Activated CD4-positive, alpha-beta T cell treated with anti-CD3 and anti-CD28 coated beads, Interleukin-2, amount 10 ng/mL, durations not matched to agents 24 days and 14 days (primary cell): ENCODE results near the gene HTRA2. TPM values are rescaled to one million over a fixed set of nuclear protein-coding genes. Genes with fewer than 3 reads are reported as not detected.
"Not testable (repeated sequence)": the region's sequence is repeated elsewhere in the genome, so short reads cannot be mapped to it uniquely, and the experiment has no call there.

Experiments
- DNase-seq: peaks from one replicate; pipeline ENCODE4 v3.0.0; 2022
- H3K27ac Mint-ChIP-seq: one replicate; pipeline ENCODE4 v1.8.0; 2022; ENCODE audit warnings: mild to moderate bottlenecking, mixed read lengths
- H3K27me3 Mint-ChIP-seq: one replicate; pipeline ENCODE4 v1.8.0; 2022; ENCODE audit warnings: mixed read lengths
- H3K36me3 Mint-ChIP-seq: one replicate; pipeline ENCODE4 v1.8.0; 2022; ENCODE audit warnings: low read depth, mild to moderate bottlenecking, mixed read lengths
- H3K4me1 Mint-ChIP-seq: one replicate; pipeline ENCODE4 v1.8.0; 2021; ENCODE audit warnings: mixed read lengths
- H3K4me3 Mint-ChIP-seq: one replicate; pipeline ENCODE4 v1.8.0; 2022; ENCODE audit warnings: mild to moderate bottlenecking, moderate library complexity, mixed read lengths
- H3K9me3 Mint-ChIP-seq: one replicate; pipeline ENCODE4 v1.8.0; 2021; ENCODE audit warnings: mixed read lengths
- intact Hi-C: fragments of 100-400 bp; cut with micrococcal nuclease; formaldehyde crosslinking; loops from one replicate; pipeline ENCODE4 v1.15.1; 2023
- total RNA-seq: library from RNA; stranded (reverse); gene quantifications from 2 replicates; pipeline ENCODE4 v1.2.3, GENCODE V29; 2022

HTRA2 gene
- total RNA-seq, 1 donor from 2014 or later = 56.4 TPM

GRCh38 chr2:74561022-74561421 is 31.3 kb downstream of the HTRA2 start:
- DNase-seq, H3K27ac Mint-ChIP-seq, H3K9me3 Mint-ChIP-seq, intact Hi-C loops, H3K27me3 Mint-ChIP-seq, H3K4me3 Mint-ChIP-seq: not testable (repeated sequence)
- Mint-ChIP-seq H3K4me1 (peaks cover 48% of the 10 kb centered on the region), H3K36me3 (peaks cover 11% of the 10 kb centered on the region)

GRCh38 chr2:74562126-74562775 is 32.5 kb downstream of the HTRA2 start:
- intact Hi-C loops = no loop called here
- H3K36me3 Mint-ChIP-seq = peaks cover 2% of the 10 kb centered on the region
- no peaks in the 10 kb centered on the region for H3K9me3 Mint-ChIP-seq
- no peaks in the 10 kb centered on the region for H3K27me3 Mint-ChIP-seq
- H3K4me3 Mint-ChIP-seq = no peak overlapping the region
- peaks cover 44% of the 10 kb centered on the region for H3K4me1 Mint-ChIP-seq
- no peak overlapping the region for H3K27ac Mint-ChIP-seq
- DNase-seq = no peak

GRCh38 chr2:74564222-74564621 is 34.5 kb downstream of the HTRA2 start:
- H3K4me1 Mint-ChIP-seq = peaks cover 50% of the 10 kb centered on the region
- H3K36me3 Mint-ChIP-seq = no peaks in the 10 kb centered on the region
- no peaks in the 10 kb centered on the region for H3K9me3 Mint-ChIP-seq
- no peak overlapping the region for H3K27ac Mint-ChIP-seq
- H3K27me3 Mint-ChIP-seq = no peaks in the 10 kb centered on the region
- no peak for DNase-seq
- H3K4me3 Mint-ChIP-seq = no peak overlapping the region
- intact Hi-C loops = no loop called here

- DNase-seq = no peak
- Mint-ChIP-seq H3K36me3 (no peaks in the 10 kb centered on the region), H3K4me3 (peak overlapping the region; percentile 70), H3K9me3 (no peaks in the 10 kb centered on the region), H3K27me3 (no peaks in the 10 kb centered on the region), H3K4me1 (peaks cover 44% of the 10 kb centered on the region), H3K27ac (peak overlapping the region; percentile 83)
- intact Hi-C loops = loop anchor here (1.0 kb wide), 1 partner anchor 9 kb away; no protein-coding TSS in a partner anchor
Observed at GRCh38 chr2:74566076-74566753, 36.5 kb downstream of the HTRA2 start.

- Mint-ChIP-seq H3K4me1 (peaks cover 40% of the 10 kb centered on the region), H3K4me3 (peak overlapping the region; percentile 70), H3K27me3 (no peaks in the 10 kb centered on the region), H3K27ac (peak overlapping the region; percentile 83), H3K36me3 (no peaks in the 10 kb centered on the region), H3K9me3 (no peaks in the 10 kb centered on the region)
- no peak for DNase-seq
- intact Hi-C loops = loop anchor here (1.0 kb wide), 1 partner anchor 9 kb away; no protein-coding TSS in a partner anchor
Observed at GRCh38 chr2:74566754-74567085, 37.0 kb downstream of the HTRA2 start.

GRCh38 chr2:74567881-74568280 is 38.1 kb downstream of the HTRA2 start:
- peaks cover 28% of the 10 kb centered on the region for H3K4me1 Mint-ChIP-seq
- intact Hi-C loops = no loop called here
- H3K27ac Mint-ChIP-seq = peak overlapping the region; percentile 10

GRCh38 chr2:74569686-74570085 is 40.0 kb downstream of the HTRA2 start:
- Mint-ChIP-seq H3K4me1 (peaks cover 37% of the 10 kb centered on the region), H3K4me3 (no peak overlapping the region), H3K27ac (no peak overlapping the region), H3K36me3 (no peaks in the 10 kb centered on the region), H3K9me3 (peaks cover 6% of the 10 kb centered on the region), H3K27me3 (no peaks in the 10 kb centered on the region)
- intact Hi-C loops = loop anchor here (10.0 kb wide), 1 partner anchor 275 kb away; no protein-coding TSS in a partner anchor
- DNase-seq = no peak

More at GRCh38 chr2:74567881-74568280, 38.1 kb downstream of the HTRA2 start:
- Mint-ChIP-seq H3K27me3 (no peaks in the 10 kb centered on the region), H3K9me3 (no peaks in the 10 kb centered on the region), H3K36me3 (no peaks in the 10 kb centered on the region), H3K4me3 (no peak overlapping the region)
- no peak for DNase-seq

GRCh38 chr2:74571058-74571457 is 41.3 kb downstream of the HTRA2 start:
- Mint-ChIP-seq H3K36me3 (no peaks in the 10 kb centered on the region), H3K27me3 (no peaks in the 10 kb centered on the region), H3K4me3 (no peak overlapping the region), H3K4me1 (peaks cover 35% of the 10 kb centered on the region), H3K9me3 (peaks cover 6% of the 10 kb centered on the region), H3K27ac (no peak overlapping the region)
- DNase-seq = no peak
- intact Hi-C loops = loop anchor here (1.0 to 10.0 kb wide), 3 partner anchors 13 to 274 kb away; partner anchors contain the start of gene DOK1

GRCh38 chr2:74572178-74572925 is 42.6 kb downstream of the HTRA2 start:
- H3K27ac Mint-ChIP-seq = no peak overlapping the region
- H3K27me3 Mint-ChIP-seq = no peaks in the 10 kb centered on the region
- intact Hi-C loops = loop anchor here (10.0 kb wide), 1 partner anchor 272 kb away; no protein-coding TSS in a partner anchor
- no peak overlapping the region for H3K4me3 Mint-ChIP-seq
- DNase-seq = no peak
- H3K9me3 Mint-ChIP-seq = peaks cover 6% of the 10 kb centered on the region
- peaks cover 40% of the 10 kb centered on the region for H3K4me1 Mint-ChIP-seq
- H3K36me3 Mint-ChIP-seq = no peaks in the 10 kb centered on the region

GRCh38 chr2:74573747-74574562 is 44.2 kb downstream of the HTRA2 start:
- peaks cover 39% of the 10 kb centered on the region for H3K4me1 Mint-ChIP-seq
- peaks cover 6% of the 10 kb centered on the region for H3K9me3 Mint-ChIP-seq
- no peaks in the 10 kb centered on the region for H3K36me3 Mint-ChIP-seq
- H3K27ac Mint-ChIP-seq = peak overlapping the region; percentile 73
- DNase-seq = peak; percentile 83
- intact Hi-C loops = loop anchor here (10.0 kb wide), 1 partner anchor 271 kb away; no protein-coding TSS in a partner anchor
- peak overlapping the region; percentile 75 for H3K4me3 Mint-ChIP-seq
- H3K27me3 Mint-ChIP-seq = no peaks in the 10 kb centered on the region

- intact Hi-C loops = loop anchor here (10.0 kb wide), 1 partner anchor 269 kb away; no protein-coding TSS in a partner anchor
- Mint-ChIP-seq H3K27ac (no peak overlapping the region), H3K4me3 (no peak overlapping the region), H3K9me3 (peaks cover 6% of the 10 kb centered on the region), H3K4me1 (peaks cover 36% of the 10 kb centered on the region), H3K27me3 (no peaks in the 10 kb centered on the region), H3K36me3 (no peaks in the 10 kb centered on the region)
- DNase-seq = no peak
Observed at GRCh38 chr2:74575320-74575719, 45.6 kb downstream of the HTRA2 start.

GRCh38 chr2:74576211-74576862 is 46.6 kb downstream of the HTRA2 start:
- intact Hi-C loops = loop anchor here (10.0 kb wide), 1 partner anchor 268 kb away; no protein-coding TSS in a partner anchor
- Mint-ChIP-seq H3K27ac (peak overlapping the region; percentile 16), H3K9me3 (peaks cover 6% of the 10 kb centered on the region), H3K4me1 (peaks cover 36% of the 10 kb centered on the region), H3K27me3 (no peaks in the 10 kb centered on the region), H3K4me3 (no peak overlapping the region), H3K36me3 (no peaks in the 10 kb centered on the region)
- no peak for DNase-seq

GRCh38 chr2:74576863-74577229 is 47.1 kb downstream of the HTRA2 start:
- Mint-ChIP-seq H3K36me3 (no peaks in the 10 kb centered on the region), H3K4me3 (no peak overlapping the region), H3K4me1 (peaks cover 36% of the 10 kb centered on the region), H3K9me3 (peaks cover 6% of the 10 kb centered on the region), H3K27me3 (no peaks in the 10 kb centered on the region), H3K27ac (peak overlapping the region; percentile 14)
- intact Hi-C loops = loop anchor here (10.0 kb wide), 1 partner anchor 268 kb away; no protein-coding TSS in a partner anchor
- DNase-seq = no peak
